D341Med (cell line): ENCODE measurements around the gene EIF3D.

ENCODE experiments used
- DNase-seq: peaks from one replicate; pipeline ENCODE4 v3.0.0; 2012; ENCODE audit warnings: low spot score

EIF3D gene

DNA sequence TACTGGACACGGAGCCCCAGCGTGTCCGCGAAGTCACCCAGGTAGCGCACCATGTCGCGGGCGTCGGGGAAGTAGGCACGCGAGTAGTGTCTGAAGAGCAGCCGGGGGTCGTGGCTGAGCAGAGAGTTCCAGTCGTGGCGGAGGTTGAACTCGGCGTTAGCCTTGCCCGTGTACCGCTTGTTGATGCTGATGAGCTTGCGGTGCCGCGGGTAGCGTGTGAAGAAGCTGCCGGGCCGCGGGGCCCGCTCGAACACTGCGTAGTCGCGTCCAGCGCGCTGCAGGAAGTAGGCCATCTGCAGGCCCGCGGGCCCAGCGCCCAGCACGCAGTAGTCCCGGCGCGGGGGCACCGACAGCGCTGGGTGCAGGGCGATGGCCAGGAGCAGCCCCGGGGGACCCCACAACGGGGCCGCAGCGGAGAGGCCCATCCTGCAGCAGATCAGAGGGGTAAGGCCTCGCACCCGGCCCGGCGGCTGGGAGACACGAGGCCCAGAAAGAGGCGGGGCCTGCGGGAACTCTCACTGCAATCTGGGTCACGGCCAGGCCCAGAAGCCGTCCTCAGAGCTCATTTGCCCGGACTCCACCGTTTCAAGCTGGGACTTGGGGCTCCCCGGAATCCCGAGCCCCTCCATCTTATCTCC is 22.8 kb downstream of the EIF3D start:
- DNase-seq = peak; percentile 50

- no peak for DNase-seq
These were observed 30.9 kb downstream of the EIF3D start for GRCh38 chr22:36497910-36498665.

DNA sequence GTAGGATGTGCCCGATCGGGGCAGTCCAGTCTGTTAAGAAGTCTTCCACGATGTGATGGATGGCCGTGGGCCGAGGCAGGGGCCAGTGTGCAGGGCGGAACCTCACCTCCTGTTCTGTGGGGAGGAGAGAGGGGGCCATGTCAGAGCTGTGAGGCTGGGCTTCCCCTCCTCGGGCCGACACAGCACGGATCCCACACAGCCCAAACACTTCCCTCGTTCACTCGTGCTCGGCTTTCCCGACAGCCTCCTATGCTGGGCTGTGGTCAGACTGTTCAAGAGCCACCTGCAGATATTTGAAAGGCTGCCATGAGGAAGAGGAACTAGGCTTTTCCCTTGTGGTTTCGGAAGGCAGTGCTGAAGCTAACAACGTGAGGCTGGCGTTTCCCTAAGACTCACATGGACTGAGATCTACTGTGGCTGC is 35.3 kb downstream of the EIF3D start:
- no peak for DNase-seq

GRCh38 chr22:36492109-36492508 is 36.9 kb downstream of the EIF3D start:
- no peak for DNase-seq

- no peak for DNase-seq
These were observed 37.8 kb downstream of the EIF3D start for GRCh38 chr22:36491155-36491554.

- DNase-seq = peak; percentile 50
These were observed 42.2 kb downstream of the EIF3D start for GRCh38 chr22:36486619-36487384.

DNA sequence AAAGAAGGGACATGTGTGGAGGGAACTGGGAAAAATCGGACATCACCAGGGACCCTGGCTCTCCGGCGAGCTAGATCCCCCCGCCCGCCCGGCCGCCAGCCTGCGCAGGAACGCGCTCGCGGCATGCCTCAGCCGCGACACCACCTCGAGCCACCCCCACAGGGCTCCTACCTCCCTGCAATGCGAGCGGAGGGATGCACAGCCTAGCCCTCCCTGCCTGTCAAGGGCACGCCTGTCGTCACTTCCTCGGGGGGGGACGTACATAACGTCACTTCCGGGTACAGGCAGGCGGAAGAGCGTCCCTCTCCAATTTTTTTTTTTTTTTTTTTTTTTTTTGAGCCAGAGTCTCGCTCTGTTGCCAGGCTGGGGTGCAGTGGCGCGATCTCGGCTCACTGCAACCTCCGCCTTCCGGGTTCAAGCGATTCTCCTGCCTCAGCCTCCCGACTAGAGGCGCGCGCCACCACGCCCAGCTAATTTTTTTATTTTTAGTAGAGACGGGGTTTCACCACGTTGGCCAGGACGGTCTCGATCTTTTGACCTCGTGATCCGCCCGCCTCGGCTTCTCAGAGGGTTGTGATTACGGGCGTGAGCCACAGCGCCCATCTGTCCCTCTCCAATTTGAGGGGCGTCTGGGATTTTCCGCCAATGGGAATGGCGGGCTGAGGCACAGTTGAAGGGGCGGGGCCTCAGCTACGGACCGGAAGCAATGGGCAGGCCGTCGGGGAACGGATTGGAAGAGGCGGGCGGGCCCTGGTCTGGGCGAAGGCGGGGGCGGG is 47.4 kb downstream of the EIF3D start, which contains the start of gene TXN2:
Gene TXN2 (minus strand): TSS at position 248 of the 776 bp plus-strand sequence. CDS start 803 bp downstream, outside the sequence.
- peak; percentile 97 for DNase-seq

DNA sequence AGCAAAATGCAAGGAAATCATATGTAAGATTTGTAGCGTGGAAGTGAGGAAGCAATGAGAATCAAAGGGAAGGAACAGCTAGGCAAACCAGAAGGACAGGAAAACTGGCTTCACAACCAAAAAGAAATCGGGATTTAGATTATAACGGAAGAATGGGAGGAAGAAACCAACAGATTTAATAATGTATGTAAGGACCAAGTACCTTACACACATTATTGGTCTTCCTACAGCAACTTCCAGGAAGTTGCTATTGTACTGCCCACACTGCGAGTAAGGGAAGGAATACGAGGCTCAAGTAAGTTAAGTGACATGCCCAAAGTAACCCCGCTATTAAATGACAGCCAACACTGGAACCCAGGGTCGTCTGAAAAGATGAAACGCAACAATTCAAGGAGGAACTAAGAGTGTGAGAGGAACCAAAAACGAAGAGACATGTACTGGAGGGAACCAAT is 48.0 kb downstream of the EIF3D start:
- no peak for DNase-seq

DNA sequence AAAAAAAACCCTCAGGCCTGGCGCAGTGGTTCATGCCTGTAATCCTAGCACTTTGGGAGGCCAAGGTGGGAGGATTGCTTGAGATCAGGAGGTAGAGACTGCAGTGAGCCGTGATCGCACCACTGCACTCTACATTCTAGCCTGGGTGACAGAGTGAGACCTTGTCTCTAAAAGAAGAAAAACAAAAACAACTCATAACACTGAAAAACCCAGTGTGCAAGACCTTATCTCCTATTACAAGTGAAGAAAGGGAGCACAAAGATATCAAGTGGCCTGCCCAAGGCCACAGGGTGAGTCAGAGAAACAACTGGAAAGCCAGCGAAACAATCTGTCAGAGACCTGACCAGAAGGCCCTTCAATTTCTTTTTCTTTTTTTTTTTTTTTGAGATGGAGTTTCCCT is 50.0 kb downstream of the EIF3D start:
- DNase-seq = no peak

DNA sequence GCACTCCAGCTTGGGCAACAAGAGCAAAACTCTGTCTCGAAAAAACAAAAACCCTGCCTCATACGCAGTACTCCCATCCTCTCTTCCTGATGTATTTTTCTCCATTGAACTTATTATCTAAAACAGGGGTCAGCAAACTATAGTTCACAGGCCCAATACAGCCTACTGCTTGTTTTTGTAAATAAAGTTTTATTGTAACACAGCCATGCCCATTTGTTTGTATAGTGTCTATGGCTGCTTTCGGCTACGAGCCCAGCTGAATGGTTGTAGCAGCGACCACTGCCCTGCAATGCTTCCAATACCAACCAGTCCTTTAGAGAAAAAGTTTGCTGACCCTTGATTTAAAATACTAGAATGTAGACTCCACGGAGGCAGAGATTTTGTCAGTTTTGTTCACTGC is 53.6 kb downstream of the EIF3D start:
- no peak for DNase-seq

DNA sequence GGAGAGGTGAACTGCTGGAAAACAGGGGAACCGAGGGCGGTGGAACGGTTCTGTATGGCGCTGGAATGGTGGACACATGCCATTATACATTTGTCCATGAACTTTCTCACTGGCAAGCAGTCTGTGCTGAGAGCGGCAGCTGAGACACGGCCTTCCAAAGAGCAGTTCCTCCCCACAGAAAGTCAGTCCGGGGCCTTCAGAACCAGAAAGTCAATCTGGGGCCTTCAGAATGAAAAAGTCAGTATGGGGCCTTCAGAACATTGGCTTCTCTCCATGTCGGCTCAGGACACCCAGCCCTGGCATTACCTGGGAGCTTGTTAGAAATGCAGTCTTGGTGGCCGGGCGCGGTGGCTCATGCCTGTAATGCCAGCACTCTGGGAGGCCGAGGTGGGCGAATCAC is 56.3 kb downstream of the EIF3D start:
- no peak for DNase-seq

GRCh38 chr22:36471341-36471821 is 57.6 kb downstream of the EIF3D start:
- DNase-seq = no peak

DNA sequence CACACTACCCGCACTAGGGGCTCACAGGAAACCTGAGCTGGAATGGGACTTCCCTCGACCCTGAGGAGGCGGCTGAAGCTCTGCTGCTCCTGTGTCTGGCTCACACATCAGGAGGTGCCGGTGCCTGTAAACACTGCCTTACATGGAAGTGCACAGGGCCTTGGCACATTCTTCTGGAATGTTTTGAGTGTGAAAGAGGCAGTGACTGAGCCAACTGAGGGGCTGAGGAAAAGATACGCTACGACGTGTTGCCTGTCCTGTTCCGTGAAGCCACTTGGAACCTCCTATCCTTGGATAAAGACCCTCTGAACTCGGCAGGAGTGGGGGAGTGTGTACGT is 58.0 kb downstream of the EIF3D start:
- no peak for DNase-seq

DNA sequence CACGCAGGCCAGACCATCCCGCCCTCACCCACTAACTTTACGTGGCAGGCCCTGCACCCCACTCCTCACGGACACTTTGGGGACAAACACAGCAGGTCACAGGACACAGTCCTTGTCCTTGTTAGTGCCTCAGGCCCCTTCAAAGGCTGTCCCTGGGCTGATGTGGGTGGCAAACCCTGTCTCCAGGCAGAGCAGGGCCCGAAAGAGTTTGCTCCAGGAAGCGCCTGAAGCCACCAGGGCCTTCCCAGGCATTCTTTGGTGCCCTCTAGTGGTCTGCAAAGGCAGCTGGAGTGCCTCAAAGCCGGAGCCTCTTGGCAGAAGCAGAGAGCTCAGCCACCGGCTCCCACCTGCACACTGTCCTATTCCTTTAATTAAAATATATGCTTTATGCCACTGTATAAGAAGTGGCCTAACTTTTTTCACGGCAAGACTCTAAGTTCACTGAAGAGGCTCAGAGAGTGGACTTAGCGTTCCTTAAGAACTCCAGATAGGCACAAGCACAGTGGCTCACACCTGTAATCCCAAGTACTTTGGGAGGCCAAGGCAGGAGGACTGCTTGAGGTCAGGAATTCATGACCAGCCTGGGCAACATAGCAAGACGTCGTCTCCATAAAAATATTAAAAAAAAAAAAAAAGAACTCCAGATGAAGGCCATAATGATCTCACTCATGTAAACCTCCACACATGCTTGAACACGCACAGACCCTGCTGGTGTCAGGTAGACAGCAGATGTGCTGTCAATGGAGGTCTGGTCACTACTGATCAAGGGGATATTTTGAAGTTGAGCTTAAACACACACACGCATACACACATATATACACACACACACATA is 58.6 kb downstream of the EIF3D start:
- DNase-seq = peak; percentile 91

DNA sequence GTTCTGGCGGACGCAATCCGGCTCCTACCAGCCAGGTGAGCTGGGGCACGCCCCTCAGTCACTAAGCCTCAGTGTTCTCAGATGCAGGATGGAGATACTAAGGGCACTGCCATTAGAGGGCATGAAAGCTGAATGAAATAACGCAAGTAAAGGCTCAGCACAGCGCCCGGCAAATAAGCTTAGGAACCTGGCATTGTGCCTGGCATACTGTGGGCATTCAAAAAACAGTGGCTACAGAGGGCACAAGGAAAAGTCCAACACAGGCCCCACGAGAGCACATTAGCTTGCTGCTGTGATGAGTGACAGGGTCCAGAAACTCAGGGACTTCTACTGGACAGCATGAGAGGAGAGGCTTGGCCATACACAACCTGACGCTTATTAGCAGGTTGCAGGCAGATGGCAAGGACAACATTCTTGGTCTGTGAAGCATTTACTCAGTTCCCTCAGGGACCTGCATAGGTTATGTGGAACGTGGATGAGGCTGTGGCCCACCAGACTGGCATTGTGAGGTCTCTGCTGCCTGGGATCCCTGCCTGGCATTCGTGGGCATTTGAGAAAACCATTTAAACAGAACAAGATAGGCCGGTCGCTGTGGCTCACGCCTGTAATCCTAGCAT is 59.8 kb downstream of the EIF3D start:
- no peak for DNase-seq

GRCh38 chr22:36467946-36468345 is 61.0 kb downstream of the EIF3D start:
- no peak for DNase-seq

DNA sequence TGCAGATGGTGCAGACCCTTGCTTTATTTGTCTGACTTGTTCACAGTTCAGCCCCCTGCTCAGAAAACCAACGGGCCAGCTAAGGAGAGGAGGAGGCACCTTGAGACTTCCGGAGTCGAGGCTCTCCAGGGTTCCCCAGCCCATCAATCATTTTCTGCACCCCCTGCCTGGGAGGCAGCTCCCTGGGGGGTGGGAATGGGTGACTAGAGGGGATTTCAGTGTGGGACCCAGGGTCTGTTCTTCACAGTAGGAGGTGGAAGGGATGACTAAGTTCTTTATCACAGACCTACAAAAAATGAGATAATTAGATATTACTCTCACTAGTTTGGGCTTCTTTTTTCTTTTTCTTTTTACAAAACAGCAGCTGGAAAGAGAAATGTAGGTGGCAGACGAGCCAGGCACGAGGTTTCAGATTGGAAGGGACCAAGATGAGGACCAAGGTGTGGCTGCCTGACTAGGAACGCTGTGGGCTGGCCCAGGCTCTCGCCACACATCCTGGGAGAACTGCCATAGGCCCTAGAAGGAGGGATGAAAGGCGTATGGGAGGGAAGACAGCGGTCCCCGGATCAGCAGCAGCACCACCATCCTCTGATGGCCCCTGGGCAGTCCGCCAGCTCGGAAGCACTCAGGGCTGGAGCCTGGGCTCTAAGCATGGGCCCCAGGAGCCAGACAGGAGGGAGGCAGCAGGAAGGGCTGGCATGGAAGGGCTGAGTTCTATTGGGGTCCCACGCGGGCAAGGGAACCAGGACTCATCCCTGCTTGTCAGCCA is 61.7 kb downstream of the EIF3D start:
- DNase-seq = no peak

DNA sequence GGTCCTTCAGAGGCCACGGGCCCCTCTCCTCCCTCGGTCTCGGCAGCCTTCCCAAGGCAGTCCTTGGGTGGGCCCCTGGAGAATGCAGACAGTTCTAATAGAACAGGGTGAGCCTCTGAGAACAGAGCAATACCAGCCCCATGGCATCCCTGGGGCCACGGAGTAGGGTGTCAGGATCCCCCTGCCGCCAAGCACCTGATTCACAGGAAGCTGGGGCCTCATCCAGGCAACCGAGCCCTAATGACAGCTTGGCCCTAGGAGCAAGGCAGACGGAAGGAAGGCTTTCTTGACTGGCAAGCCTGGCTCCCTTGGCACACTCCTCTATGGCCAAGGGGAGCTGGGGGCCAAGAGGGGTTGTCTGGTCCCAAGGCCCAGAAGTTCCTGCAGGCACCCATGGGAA is 62.7 kb downstream of the EIF3D start:
- DNase-seq = no peak

DNA sequence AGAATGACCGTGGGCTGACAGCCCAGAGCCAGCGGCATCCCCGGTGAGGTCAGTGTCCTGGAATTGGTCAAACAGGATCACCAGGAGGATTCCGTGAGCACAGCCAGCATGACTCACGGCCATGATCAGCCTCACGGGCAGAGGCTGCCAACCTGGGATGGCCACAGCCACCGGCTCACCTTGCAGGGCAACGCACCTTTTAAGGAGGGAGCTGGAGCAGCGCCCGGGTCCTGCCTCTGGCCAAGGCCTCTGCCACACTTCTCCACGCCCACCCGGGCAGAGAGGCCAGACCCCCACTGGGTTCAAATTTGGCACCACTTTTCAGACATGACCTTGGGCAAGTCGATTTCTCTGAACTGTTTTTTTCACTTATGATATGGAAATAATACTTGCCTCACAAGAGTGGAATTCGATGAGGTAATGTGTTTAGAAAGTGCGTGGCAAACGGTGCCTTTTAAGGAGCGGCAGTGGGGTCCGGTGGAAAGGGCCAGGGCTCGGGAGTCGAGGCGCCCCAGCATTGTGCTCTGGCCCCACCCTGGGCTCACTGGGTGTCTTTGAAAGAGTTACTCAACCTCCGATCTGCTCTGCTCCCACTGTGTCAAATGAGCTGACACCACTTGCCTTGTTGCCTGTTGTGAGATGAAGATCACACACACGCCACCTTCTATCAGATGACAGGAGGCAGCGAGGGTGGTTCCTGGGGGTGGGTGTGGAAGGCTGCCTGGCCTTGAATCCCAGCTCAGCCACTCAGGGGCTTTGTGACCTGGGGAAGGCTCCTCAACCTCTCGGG is 63.5 kb downstream of the EIF3D start:
- no peak for DNase-seq
